GM21737 (cell line): ENCODE measurements around the gene DCP1B.

ENCODE experiments used
- ATAC-seq: cut with Tn5 transposase; IDR thresholded peaks from one replicate; pipeline ENCODE4 v1.9.1; 2021; ENCODE audit warnings: mild to moderate bottlenecking, moderate library complexity; ENCODE audit not compliant: unreplicated experiment

The DCP1B gene

GRCh38 chr12:1908758-1909157, 95.5 kb downstream of the DCP1B start:
- ATAC-seq: no peak

- ATAC-seq: no peak
These were observed 96.3 kb downstream of the DCP1B start for GRCh38 chr12:1907652-1908611.

- ATAC-seq: no peak
These were observed 97.7 kb downstream of the DCP1B start for GRCh38 chr12:1906579-1906978.

GRCh38 chr12:1904875-1905274, 99.4 kb downstream of the DCP1B start:
- ATAC-seq: no peak

- no peak for ATAC-seq
These were observed 107.3 kb downstream of the DCP1B start for GRCh38 chr12:1896964-1897363.
